Subcutaneous adipose tissue (tissue), 4 donors: Measurements from ENCODE around the gene RFX4. TPM values are rescaled to one million over a fixed set of nuclear protein-coding genes. Genes with fewer than 3 reads are reported as not detected.

Source experiments
- CTCF ChIP-seq: fragments of 450-650 bp; IDR thresholded peaks from one replicate; pipeline ENCODE4 v1.5.1; 2016; ENCODE audit warnings: low read depth, mild to moderate bottlenecking, control low read depth, antibody characterized with exemption, moderate library complexity
- total RNA-seq, 4 donors: library from RNA; depleted of rRNA; stranded (reverse); fragments of >200 nt; gene quantifications; one replicate each; pipeline ENCODE4 v1.1.0, GENCODE V29; 2016

The RFX4 gene
- total RNA-seq, 4 donors from 2014 or later: 0.38 TPM; not detected in 3

- no peak for TF ChIP-seq CTCF
Observed at GRCh38 chr12:106605254-106605653, 22.4 kb downstream of the RFX4 start.

GRCh38 chr12:106625976-106626375 is 43.2 kb downstream of the RFX4 start:
- no peak for TF ChIP-seq CTCF

DNA sequence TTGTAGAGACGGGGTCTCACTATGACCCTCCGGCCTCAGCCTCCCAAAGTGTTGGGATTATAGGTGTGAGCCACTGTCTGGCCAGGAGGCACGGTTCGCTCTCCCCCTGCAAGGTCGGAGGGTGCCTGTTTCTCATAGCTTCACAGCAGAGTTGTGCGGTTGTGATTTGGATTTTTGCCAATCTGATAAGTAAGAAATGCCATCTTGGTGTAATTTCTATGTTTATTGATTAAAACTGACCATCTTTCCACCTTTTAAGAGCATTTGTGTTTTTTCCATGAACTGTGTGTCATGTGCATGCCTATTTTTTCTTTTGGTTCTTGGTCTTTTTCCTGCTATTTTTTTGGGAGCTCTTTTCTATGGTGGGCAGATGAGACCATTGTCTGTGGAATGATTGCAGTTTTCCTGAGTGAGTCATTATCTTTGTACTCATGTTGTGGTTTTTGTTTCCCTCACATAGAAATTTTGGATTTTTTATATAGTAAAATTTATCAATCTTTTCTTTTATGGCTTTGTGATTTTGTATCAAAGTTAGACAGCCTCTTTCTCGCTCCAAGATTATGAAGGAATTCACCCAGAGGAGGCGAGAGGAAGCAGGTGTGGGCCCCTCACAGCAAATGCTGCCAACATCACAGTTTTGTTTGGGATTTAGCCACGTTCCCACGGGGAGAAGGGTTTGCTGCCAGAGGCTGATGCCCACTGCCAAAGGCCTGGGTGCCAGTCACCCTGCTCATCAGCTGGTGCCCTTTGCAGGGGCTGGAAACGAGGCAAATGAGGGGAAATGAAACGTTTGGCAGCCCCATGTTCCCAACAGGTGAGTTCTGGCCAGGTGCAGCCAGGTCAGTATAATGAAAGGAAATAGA is 47.2 kb downstream of the RFX4 start:
- no peak for TF ChIP-seq CTCF

GRCh38 chr12:106631150-106631549 is 48.3 kb downstream of the RFX4 start:
- no peak for TF ChIP-seq CTCF

DNA sequence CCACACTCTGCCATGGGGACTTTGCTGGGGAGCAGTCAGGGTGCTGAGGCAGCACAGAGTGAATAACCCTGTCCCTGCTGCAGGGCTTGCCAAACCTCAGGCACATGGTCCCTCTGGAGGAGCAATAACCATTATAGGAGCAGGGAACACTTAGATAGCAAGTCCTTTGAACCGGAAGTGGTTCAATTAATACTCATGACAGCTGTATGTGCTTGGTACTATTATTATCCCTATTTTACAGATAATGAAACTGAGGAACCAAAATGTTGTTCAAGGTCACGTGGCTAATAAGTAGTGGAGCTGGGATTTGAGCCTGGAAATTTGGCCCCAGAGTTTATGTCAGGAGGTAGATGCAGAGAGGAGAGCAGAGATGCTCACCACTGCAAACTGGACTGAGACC is 49.0 kb downstream of the RFX4 start:
- TF ChIP-seq CTCF: no peak

- no peak for TF ChIP-seq CTCF
Observed at GRCh38 chr12:106632797-106633450, 50.1 kb downstream of the RFX4 start.

- TF ChIP-seq CTCF: no peak
Observed at GRCh38 chr12:106633451-106633823, 50.6 kb downstream of the RFX4 start.
